Ramos (cell line): ENCODE measurements around the gene RPS8.

Experiments used
- in situ Hi-C: fragments of 300-500 bp; cut with MboI; formaldehyde crosslinking; loops from one replicate; pipeline ENCODE4 v1.14.3; 2022; ENCODE audit warnings: low sequenced_read_pairs; ENCODE audit not compliant: unreplicated experiment

RPS8 gene

DNA sequence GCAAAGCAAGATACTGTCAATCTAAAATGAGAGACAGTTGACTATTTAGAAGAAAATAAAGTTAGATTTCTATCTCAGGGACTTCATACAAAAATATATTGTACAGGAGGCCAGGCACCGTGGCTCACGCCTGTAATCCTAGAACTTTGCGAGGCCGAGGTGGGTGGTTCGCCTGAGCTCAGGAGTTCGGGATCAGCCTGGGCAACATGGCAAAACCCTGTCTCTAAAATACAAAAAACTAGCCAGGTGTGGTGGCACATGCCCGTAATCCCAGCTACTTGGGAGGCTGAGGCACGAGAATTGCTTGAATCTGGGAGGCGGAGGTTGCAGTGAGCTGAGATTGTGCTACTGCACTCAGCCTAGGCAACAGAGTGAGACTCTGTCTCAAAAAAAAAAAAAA lies 40.6 kb downstream of the RPS8 start:
- in situ Hi-C loops = loop anchor here (5.0 to 25.0 kb wide), 2 partner anchors 84 to 696 kb away; partner anchors contain the start of genes CCDC163, MMACHC, PRDX1 and RNU5D-1

DNA sequence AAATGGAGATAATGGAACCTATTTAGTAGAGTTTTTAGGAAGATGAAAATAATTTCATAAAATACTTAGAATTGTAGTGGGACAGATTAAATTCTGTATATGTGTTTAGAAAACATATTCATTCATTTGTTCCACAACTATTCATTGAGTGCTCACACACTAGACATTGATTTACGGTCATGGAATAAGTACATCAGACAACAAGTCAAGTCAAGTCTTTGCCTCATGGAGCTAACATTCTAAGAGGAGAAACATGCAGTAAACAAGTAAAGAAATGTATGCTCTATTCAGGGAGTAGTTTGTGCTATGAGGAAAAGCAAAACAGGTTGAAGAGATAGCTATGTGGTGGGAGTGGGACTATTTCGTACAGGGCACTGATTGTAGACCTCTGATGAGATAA lies 42.0 kb downstream of the RPS8 start:
- in situ Hi-C loops = loop anchor here (5.0 to 25.0 kb wide), 2 partner anchors 85 to 695 kb away; partner anchors contain the start of genes CCDC163, MMACHC, PRDX1 and RNU5D-1

DNA sequence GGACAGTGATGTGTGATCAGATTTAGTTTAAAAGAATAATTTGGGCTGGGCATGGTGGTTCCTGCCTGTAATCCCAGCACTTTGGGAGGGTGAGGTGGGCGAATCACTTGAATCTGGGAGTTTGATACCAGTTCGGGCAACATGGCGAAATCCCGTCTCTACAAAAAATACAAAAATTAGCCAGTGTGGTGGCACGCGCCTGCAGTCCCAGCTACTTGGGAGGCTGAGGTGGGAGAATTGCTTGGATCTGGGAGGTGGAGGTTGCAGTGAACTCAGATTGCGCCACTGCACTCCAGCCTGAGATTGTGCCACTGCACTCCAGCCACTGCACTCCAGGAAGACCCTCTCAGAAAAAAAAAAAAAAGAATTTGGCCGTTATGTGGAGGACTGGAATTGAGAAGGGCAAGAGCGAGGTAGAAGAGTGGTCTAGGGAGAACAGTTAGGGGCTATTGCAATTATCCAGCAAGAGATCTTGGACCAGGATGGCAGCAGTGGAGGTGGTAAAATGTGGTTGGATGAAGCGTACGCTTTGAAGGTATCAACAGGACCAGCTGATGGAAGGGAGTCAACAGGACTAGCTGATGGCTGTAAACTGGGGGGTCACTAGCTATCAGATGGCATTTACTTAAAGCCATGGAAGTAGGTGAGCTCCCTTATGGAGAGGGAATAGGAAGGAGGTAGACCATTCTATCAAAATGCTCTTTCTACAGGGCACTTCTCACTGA lies 42.6 kb downstream of the RPS8 start:
- in situ Hi-C loops = loop anchor here (5.0 to 25.0 kb wide), 2 partner anchors 86 to 694 kb away; partner anchors contain the start of genes CCDC163, MMACHC, PRDX1 and RNU5D-1

DNA sequence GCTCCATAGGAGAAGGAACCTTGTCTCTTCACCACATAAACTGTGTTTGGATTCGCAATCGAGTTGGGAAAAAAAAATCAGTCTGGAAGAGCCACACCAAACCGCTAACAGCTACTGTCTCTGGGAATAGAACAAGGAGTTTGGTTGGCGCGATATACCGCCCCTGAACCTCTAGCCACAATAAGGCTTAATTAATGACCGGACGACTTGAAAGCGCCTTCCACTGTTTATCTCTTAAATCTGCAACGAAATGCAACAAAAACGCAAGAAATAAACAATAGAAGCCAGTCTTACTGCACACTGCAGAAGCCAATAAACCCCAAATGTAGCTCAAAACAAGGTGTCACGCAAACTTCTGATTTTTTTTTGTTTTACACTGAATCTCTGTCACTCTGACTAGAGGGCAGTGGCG lies 43.9 kb downstream of the RPS8 start:
- in situ Hi-C loops = loop anchor here (5.0 to 25.0 kb wide), 2 partner anchors 87 to 693 kb away; partner anchors contain the start of genes CCDC163, MMACHC, PRDX1 and RNU5D-1

DNA sequence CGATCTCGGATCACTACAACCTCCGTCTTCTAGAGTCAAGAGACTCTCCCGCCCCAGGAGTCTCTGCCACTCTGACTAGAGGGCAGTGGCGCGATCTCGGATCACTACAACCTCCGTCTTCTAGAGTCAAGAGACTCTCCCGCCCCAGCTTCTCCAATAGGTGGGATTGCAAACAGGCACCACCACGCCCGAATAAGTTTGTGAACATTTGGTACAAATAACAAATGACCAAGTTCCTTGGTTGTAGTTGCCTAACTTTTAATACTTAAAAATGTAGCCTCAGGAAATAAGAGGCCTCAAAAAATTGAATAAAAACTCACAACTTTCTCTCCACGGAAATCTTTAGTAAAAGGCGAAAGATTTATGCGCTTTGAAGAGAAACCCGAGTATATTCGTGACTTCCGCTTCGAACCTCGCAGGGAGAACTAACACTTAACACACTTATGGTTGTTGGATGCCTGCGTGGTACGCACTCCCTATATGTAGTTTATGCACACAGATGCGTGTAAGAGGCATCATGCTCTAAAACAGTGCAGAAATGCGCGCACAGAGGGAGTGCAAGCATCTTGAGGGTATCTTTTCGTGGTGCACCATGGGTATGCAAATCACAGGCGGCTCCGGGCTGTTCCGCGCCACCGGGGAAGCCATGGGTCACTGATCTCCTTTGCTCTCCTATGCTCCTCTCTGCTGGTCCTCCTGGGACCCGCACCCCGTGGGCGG lies 44.4 kb downstream of the RPS8 start:
- in situ Hi-C loops = loop anchor here (5.0 to 25.0 kb wide), 2 partner anchors 87 to 693 kb away; partner anchors contain the start of genes CCDC163, MMACHC, PRDX1 and RNU5D-1

DNA sequence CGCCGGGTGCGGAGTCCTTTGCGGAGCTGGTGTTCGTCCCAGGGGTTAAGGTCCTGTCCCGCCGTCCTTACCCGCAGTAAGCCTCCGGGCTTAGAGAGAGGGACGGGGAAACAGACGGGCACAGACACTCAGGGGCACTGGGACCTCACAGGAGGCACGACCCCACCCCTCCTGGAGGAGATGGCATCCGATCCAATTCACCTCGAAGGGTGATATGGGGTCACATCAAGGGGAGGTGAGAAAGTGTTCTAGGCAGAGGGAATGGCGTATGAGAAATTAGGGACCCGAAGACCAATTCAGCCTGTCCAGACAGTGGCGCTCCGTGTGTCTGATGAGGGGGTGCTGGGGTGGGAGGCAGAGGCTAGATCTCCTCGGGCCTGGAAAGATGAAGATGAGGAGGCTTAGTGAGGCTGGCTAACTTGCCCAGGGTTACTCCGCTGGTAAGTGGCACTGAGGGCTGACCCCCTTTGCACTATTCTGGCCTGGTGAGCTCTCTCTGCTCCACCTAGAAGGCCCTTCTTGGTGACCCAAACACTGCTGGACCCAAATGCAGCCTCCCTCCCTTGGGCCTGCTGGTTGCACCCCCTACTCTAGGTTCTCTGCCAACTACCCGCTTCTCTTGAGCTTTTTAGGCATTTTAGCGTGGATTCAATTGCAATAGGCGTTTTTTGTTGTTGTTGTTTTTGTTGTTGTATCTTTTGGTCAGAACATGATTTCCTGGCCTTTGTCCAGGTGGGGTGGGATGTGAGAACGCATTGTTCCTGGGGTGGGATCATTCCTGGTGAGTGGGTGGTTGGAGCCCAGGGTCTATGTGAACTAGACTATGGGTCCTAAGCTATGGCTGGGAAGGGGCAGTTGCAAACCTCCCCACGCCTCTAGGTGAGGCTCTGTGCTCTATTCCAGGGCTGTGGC lies 45.2 kb downstream of the RPS8 start:
- in situ Hi-C loops = loop anchor here (25.0 kb wide), 1 partner anchor 692 kb away; the partner anchor contains the start of genes CCDC163, MMACHC and PRDX1

DNA sequence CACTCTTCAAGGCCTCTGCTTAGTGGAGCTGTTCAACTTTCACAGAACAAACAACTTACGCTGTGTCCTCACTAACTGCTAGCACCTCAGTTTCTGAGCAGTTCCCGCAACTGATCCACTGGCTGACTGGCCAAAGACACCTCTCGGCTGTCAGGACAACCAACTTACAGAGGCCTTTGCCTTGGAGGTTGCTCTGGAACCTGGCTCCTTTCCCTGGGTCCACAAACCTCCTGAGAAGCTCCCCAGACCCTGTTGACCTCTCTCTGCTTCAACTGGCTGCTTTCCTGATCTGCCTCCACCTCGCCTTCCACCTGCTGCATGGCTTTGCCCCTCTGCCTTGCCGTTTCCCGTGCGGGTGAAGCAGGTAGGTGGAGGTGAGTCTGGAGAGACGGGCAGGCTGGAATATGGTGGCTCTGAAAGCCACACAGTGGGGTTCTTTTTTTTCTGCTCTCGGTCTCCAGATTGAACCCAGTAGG lies 45.9 kb downstream of the RPS8 start:
- in situ Hi-C loops = loop anchor here (25.0 kb wide), 1 partner anchor 691 kb away; the partner anchor contains the start of genes CCDC163, MMACHC and PRDX1

DNA sequence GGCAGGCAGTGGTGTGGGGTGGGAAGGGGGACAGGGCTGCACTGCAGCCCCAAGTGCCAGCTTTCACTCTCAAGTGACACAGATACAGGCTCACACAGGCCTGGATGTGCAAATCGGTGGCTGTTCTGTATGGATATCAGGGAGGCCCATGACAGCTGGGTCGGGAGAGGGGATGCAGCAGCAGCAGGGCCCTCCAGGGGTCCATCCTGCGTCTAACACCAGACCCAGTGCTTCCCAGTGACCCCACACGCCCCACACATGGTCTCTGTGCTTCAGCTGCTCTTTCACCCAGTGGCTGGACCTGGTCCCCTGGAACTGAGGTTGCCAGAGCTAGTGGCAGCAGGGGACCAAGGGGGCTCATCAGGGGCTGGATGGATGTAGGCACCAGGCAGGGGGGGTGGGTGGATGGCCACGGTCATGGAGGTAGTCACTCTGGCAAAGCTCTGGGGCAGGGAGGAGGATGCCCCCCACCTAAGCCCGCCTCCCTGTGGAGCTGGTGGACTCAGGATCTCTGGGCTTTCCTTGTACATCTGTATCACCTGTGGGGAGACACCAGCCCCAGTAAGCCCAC lies 46.9 kb downstream of the RPS8 start:
- in situ Hi-C loops = loop anchor here (25.0 kb wide), 1 partner anchor 690 kb away; the partner anchor contains the start of genes CCDC163, MMACHC and PRDX1

DNA sequence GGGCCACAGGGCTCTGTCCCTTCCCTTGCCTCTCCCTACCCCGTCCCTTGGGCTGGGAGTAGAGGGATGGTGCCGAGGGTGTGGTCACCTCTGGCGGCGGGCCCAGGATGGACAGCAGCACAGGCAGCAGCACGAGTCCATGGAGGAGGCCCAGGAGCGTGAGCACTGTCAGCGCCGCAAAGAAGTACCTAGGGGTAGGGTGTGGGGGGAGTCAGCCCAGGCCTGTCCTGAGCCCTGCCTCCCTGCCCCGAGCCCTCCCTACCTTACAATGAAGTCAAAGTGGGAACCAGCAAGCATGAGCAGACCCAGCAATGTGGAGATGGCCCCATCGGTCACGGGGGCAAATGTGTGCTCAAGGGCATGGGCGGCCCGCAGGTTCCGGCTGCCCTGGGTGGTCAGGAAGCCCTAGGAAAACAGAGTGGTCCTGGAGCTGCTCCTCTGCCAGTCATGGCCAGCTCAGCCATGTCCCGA lies 47.7 kb downstream of the RPS8 start:
- in situ Hi-C loops = loop anchor here (25.0 kb wide), 1 partner anchor 689 kb away; the partner anchor contains the start of genes CCDC163, MMACHC and PRDX1

DNA sequence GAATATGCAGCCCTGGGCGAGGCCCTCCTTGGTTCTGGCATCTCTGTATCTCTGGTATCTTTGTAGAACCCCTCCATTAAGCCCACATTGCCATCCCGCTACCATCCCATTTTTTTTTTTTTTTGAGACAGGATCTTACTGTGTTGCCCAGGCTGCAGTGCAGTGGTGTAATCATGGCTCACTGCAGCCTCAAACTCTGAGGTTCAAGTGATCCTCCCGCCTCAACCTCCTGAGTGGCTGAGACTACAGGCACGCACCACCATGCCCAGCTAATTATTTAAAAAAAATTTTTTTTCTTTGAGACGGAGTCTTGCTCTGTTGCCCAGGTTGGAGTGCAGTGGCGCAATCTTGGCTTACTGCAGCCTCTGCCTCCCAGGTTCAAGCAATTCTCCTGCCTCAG lies 49.1 kb downstream of the RPS8 start:
- in situ Hi-C loops = loop anchor here (25.0 kb wide), 1 partner anchor 688 kb away; the partner anchor contains the start of genes CCDC163, MMACHC and PRDX1

DNA sequence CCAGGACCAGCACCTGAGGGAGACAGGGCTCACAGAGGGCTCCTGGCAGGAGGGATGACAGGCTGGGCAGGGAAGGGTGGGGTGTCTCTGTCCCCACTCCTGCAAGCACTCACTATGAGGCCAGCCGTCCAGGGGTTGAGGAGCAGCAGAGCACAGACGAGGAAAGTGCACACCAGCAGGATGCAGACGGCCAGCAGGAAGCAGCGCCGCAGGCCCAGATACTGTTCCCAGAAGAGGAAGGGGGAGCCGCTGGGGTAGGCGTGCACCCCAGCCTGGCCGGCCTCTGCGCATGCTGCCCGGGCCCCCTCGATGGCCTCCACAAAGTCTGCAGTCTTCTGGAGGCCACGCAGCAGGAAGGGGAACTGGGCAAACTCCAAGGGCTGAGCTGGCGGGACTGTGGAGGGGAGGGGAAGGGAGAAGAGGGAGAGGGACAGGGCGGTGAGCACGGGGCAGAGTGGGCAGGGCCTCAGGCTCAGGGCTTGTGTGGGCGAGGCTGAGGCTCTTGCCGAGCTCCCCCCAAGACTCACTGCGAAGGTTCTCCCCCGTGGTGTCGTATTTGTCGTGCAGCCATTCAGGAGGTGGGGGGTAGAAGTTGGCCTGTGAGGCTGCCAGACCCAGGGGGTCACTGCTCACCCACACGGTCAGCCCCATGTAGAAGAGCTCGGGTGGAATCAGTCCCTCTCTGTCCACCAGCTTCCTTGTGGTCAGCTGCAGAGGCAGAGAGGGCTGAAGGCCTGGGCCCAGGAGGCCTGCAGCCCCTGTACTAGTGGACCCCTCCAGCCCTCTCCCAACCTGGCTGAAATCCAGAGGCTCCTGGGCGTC lies 51.2 kb downstream of the RPS8 start:
- in situ Hi-C loops = no loop called here

DNA sequence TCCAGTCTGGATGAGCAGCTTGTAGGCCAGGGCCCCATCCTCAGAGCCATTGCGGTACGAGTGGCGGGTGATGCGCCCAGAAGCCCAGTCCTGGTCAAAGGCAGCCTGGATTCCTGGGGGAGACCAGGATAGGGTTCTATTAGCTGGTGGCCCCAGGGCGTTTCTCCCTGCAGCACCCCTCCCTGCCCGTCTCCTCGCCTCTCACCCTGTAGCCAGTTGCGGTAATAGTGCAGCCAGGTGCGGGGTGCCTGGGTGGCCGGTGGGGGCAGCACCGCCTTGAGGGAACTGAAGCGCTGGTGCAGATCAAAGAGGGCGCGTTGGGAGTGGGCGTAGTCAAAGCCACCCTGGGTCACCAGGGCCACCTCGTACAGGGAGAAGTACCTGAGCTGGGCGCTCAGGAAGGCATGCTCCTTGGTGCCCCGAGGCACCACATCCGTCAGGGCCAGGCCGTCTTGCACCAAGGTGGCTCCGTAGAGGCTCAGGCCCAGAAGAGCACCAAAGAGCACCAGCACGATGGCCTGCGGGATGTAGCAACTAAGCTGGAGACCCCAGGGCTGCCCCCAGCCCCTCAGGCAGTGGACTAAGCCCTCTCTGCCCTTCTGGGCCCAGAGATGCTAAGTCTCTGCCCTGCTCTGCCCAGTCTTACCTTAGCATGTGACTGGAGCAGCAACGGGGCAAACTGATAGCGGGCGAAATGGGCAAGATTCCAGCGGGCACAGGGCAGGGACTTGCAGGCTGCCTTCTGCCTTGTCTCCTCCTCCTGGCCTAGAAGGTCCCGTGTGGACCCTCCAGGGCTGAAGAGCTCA lies 52.1 kb downstream of the RPS8 start:
- in situ Hi-C loops = no loop called here

DNA sequence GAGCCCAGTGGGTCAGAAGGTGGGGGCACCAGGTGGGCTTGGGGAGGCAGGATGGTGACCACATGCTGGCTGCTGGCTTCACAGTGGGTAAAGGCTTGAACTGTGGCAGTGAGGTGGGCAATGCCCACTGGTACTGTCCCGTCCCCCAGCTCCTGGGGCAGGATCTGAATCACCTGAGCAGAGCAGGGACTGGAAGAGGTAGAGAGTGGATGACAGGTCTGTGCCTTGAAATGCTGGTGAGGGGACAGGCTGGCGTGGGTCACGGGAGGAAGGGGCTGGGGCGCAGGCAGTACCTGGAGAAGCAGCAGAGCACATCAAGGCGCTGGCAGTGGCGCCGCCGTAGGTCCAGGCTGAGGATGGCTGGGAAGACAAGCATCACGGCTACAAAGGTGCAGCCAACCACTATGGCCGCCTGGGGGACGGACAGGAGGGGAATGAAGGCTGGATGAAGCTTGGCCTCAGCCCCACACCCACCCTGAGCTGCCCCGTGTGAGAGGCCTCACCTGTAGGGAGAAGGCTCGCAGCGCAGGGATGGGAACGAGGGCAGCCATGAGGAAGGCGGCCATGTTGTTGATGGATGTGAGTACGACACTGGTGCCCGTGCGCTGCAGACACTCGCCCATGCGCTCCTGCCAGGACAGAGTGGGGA lies 52.8 kb downstream of the RPS8 start:
- in situ Hi-C loops = no loop called here
